HepG2 (cell line): Measurements from ENCODE around the gene HNRNPC. TPM values are rescaled to one million over a fixed set of nuclear protein-coding genes. Genes with fewer than 3 reads are reported as not detected.

Source experiments
- CBFB ChIP-seq: sonication (generic); formaldehyde crosslinking; IDR thresholded peaks from 2 replicates; pipeline ENCODE4 v1.4.0; 2020; ENCODE audit warnings: missing genetic modification reagents
- CBX1 ChIP-seq: IDR thresholded peaks from one replicate; pipeline ENCODE4 v1.6.1; 2016; ENCODE audit warnings: antibody characterized with exemption, low read depth
- DNMT1 ChIP-seq: sonication (generic); formaldehyde crosslinking; IDR thresholded peaks from 2 replicates; pipeline ENCODE4 v1.5.1; 2020; ENCODE audit warnings: mild to moderate bottlenecking, missing genetic modification reagents
- DNMT3B ChIP-seq: conservative IDR thresholded peaks from 2 replicates; pipeline ENCODE4 v1.6.1; 2016; ENCODE audit warnings: missing biosample characterization, control low read depth
- GTF3A ChIP-seq: sonication (generic); formaldehyde crosslinking; conservative IDR thresholded peaks from 2 replicates; pipeline ENCODE4 v1.4.0; 2020; ENCODE audit warnings: mild to moderate bottlenecking, missing genetic modification reagents
- HDAC2 ChIP-seq: sonication (generic); formaldehyde crosslinking; IDR thresholded peaks from 2 replicates; pipeline ENCODE4 v1.4.0; 2020; ENCODE audit warnings: missing genetic modification reagents
- JARID2 ChIP-seq: sonication (generic); formaldehyde crosslinking; IDR thresholded peaks from 2 replicates; pipeline ENCODE4 v1.8.1; 2023; ENCODE audit warnings: missing genetic modification reagents, inconsistent platforms; ENCODE audit not compliant: insufficient replicate concordance
- KAT8 ChIP-seq: IDR thresholded peaks from 2 replicates; pipeline ENCODE4 v1.6.1; 2016; ENCODE audit warnings: missing genetic modification reagents, missing compliant biosample characterization
- KLF12 ChIP-seq: sonication (generic); formaldehyde crosslinking; IDR thresholded peaks from 2 replicates; pipeline ENCODE4 v1.4.0; 2020; ENCODE audit warnings: missing genetic modification reagents, borderline replicate concordance
- KMT2A ChIP-seq: sonication (generic); formaldehyde crosslinking; IDR thresholded peaks from 2 replicates; pipeline ENCODE4 v1.4.0; 2020; ENCODE audit warnings: missing genetic modification reagents
- LCORL ChIP-seq, 2 experiments: fragments of 450-650 bp in 1 of 2; sonication (generic) in 1 of 2; formaldehyde crosslinking in 1 of 2; IDR thresholded peaks; 2 replicates each; pipeline versions ENCODE4 v1.5.0 to v1.6.1; 2017 to 2020; ENCODE audit warnings: antibody characterized with exemption in 1 of 2, missing genetic modification reagents in 1 of 2
- MAX ChIP-seq: IDR thresholded peaks from 2 replicates; pipeline ENCODE4 v1.6.1; 2012; ENCODE audit warnings: inconsistent platforms
- POLR2A ChIP-seq, 2 experiments: IDR thresholded peaks; 2 replicates each; pipeline ENCODE4 v1.6.1; 2011; ENCODE audit warnings: low read depth in 2 of 2, low read length in 2 of 2, mild to moderate bottlenecking in 1 of 2, moderate library complexity in 1 of 2; ENCODE audit not compliant: insufficient read depth in 1 of 2
- RFXAP ChIP-seq: sonication (generic); formaldehyde crosslinking; IDR thresholded peaks from 2 replicates; pipeline ENCODE4 v1.4.0; 2020; ENCODE audit warnings: missing genetic modification reagents, borderline replicate concordance
- SMARCC2 ChIP-seq: fragments of 450-650 bp; IDR thresholded peaks from 2 replicates; pipeline ENCODE4 v1.6.1; 2017; ENCODE audit warnings: antibody characterized with exemption, mild to moderate bottlenecking
- SRY ChIP-seq: sonication (generic); formaldehyde crosslinking; IDR thresholded peaks from 2 replicates; pipeline ENCODE4 v1.8.0; 2022; ENCODE audit warnings: mild to moderate bottlenecking, missing genetic modification reagents
- ZC3H13 ChIP-seq: sonication (generic); formaldehyde crosslinking; IDR thresholded peaks from 2 replicates; pipeline ENCODE4 v1.8.1; 2023; ENCODE audit warnings: mild to moderate bottlenecking, missing genetic modification reagents, moderate library complexity
- ZFP91 ChIP-seq: sonication (generic); formaldehyde crosslinking; IDR thresholded peaks from 2 replicates; pipeline ENCODE4 v1.9.0; 2022; ENCODE audit warnings: missing genetic modification reagents, mild to moderate bottlenecking, borderline replicate concordance
- ZFYVE20 ChIP-seq: sonication (generic); formaldehyde crosslinking; IDR thresholded peaks from 2 replicates; pipeline ENCODE4 v1.8.0; 2023; ENCODE audit warnings: low read depth, mild to moderate bottlenecking, moderate library complexity, missing genetic modification reagents, borderline replicate concordance
- ZIK1 ChIP-seq: sonication (generic); formaldehyde crosslinking; IDR thresholded peaks from 2 replicates; pipeline ENCODE4 v1.5.0; 2020; ENCODE audit warnings: mild to moderate bottlenecking, low read depth, missing genetic modification reagents, borderline replicate concordance
- ZMAT3 ChIP-seq: sonication (generic); formaldehyde crosslinking; conservative IDR thresholded peaks from 2 replicates; pipeline ENCODE4 v1.7.0; 2021; ENCODE audit warnings: missing genetic modification reagents
- ZNF138 ChIP-seq: sonication (generic); formaldehyde crosslinking; IDR thresholded peaks from 2 replicates; pipeline ENCODE4 v1.5.0; 2020; ENCODE audit warnings: mild to moderate bottlenecking, low read depth, missing genetic modification reagents
- ZNF160 ChIP-seq: sonication (generic); formaldehyde crosslinking; IDR thresholded peaks from 2 replicates; pipeline ENCODE4 v1.8.0; 2022; ENCODE audit warnings: mild to moderate bottlenecking, inconsistent platforms, missing genetic modification reagents
- ZNF331 ChIP-seq: sonication (generic); formaldehyde crosslinking; IDR thresholded peaks from 2 replicates; pipeline ENCODE4 v1.4.0; 2020; ENCODE audit warnings: missing genetic modification reagents
- ZNF512 ChIP-seq: sonication (generic); formaldehyde crosslinking; IDR thresholded peaks from 2 replicates; pipeline ENCODE4 v1.4.0; 2020; ENCODE audit warnings: mild to moderate bottlenecking, missing genetic modification reagents
- ZNF782 ChIP-seq: sonication (generic); formaldehyde crosslinking; IDR thresholded peaks from 2 replicates; pipeline ENCODE4 v1.4.0; 2020; ENCODE audit warnings: missing genetic modification reagents, mild to moderate bottlenecking, borderline replicate concordance
- polyA plus RNA-seq, 8 experiments: library from polyadenylated mRNA; depleted of rRNA in 3 of 8; stranded (reverse) in 7 of 8; unstranded in 1 of 8; fragments of >200 nt; fragmentation: Illumina TruSeq in 4 of 8; extraction: Trizol in 4 of 8; gene quantifications; 2 replicates each; pipeline versions ENCODE4 v1.2.1 to v1.2.3, GENCODE V29; 2011 to 2016; ENCODE audit warnings: low read depth in 4 of 8, missing spikeins in 1 of 8, mixed read lengths in 1 of 8; ENCODE audit not compliant: insufficient read depth in 1 of 8
- total RNA-seq, 5 experiments: library from RNA; depleted of rRNA; stranded (reverse); fragments of >200 nt; fragmentation: Illumina TruSeq; extraction: Trizol; gene quantifications; 2 replicates each; pipeline ENCODE4 v1.2.3, GENCODE V29; 2016; ENCODE audit warnings: low read depth in 1 of 5
- TF ChIP-seq, protein P1 (sequence below): IDR thresholded peaks from 2 replicates; pipeline ENCODE4 v1.6.1; 2016; ENCODE audit warnings: missing compliant biosample characterization, missing genetic modification reagents, borderline replicate concordance

The HNRNPC gene
- total and polyA plus RNA-seq, 2 of the 13 experiments (the other 11 are each of a cell fraction or from before 2014, with no cell fraction given), result 628 to 1,099 TPM

- TF ChIP-seq ZNF160, result 0 out of 2 replicates have a peak, but pooled peaks have one; percentile 54
- TF ChIP-seq SRY, result no peak
- TF ChIP-seq JARID2 (CRISPR knock-in tag), result no peak
- TF ChIP-seq ZNF331, result peak; percentile 33; the same call in 1 of the 2 replicates
- TF ChIP-seq ZIK1 (CRISPR knock-in tag), result no peak
- TF ChIP-seq ZNF512, result no peak
- no peak for TF ChIP-seq CBFB (CRISPR knock-in tag)
- 0 out of 2 replicates have a peak, but pooled peaks have one; percentile 39 for TF ChIP-seq ZMAT3
- no peak for TF ChIP-seq ZNF782
- peak; percentile 66 for TF ChIP-seq CBX1
- TF ChIP-seq ZFP91 (CRISPR knock-in tag), result peak; percentile 34; the same call in 1 of the 2 replicates
- TF ChIP-seq, protein P1, sequence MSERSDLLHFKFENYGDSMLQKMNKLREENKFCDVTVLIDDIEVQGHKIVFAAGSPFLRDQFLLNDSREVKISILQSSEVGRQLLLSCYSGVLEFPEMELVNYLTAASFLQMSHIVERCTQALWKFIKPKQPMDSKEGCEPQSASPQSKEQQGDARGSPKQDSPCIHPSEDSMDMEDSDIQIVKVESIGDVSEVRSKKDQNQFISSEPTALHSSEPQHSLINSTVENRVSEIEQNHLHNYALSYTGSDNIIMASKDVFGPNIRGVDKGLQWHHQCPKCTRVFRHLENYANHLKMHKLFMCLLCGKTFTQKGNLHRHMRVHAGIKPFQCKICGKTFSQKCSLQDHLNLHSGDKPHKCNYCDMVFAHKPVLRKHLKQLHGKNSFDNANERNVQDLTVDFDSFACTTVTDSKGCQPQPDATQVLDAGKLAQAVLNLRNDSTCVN, result 0 out of 2 replicates have a peak, but pooled peaks have one; percentile 30
- 0 out of 4 replicates have a peak, but pooled peaks of 1 of the 2 experiments have one; percentile 30 for TF ChIP-seq POLR2A (IDR thresholded peaks at IDR 0.05; ENCODE audit: insufficient read depth in 1 of 2, low read depth in 2 of 2, low read length in 2 of 2)
- TF ChIP-seq ZFYVE20 (CRISPR knock-in tag), result no peak
- no peak for TF ChIP-seq LCORL (IDR thresholded peaks at IDR 0.05)
- peak; percentile 63; the same call in 1 of the 2 replicates for TF ChIP-seq LCORL (CRISPR knock-in tag; IDR thresholded peaks at IDR 0.05)
- TF ChIP-seq DNMT1 (CRISPR knock-in tag), result 0 out of 2 replicates have a peak, but pooled peaks have one; percentile 33
- TF ChIP-seq KLF12, result peak; percentile 74; the same call in 1 of the 2 replicates
- TF ChIP-seq HDAC2 (CRISPR knock-in tag), result peak; percentile 52; the same call in 1 of the 2 replicates
- 0 out of 2 replicates have a peak, but pooled peaks have one; percentile 25 for TF ChIP-seq MAX
- peak; percentile 58; the same call in 1 of the 2 replicates for TF ChIP-seq KMT2A (CRISPR knock-in tag)
- TF ChIP-seq SMARCC2, result no peak
- TF ChIP-seq KAT8 (CRISPR knock-in tag), result 0 out of 2 replicates have a peak, but pooled peaks have one; percentile 35
- TF ChIP-seq GTF3A (CRISPR knock-in tag), result no peak
- no peak for TF ChIP-seq DNMT3B (CRISPR knock-in tag)
- TF ChIP-seq ZC3H13 (CRISPR knock-in tag), result no peak
- TF ChIP-seq RFXAP, result peak; percentile 53; the same call in 1 of the 2 replicates
- TF ChIP-seq ZNF138 (CRISPR knock-in tag), result 0 out of 2 replicates have a peak, but pooled peaks have one; percentile 62
These were observed 77.3 kb downstream of the HNRNPC start (continued) for GRCh38 chr14:21191809-21192446.
